GM23338 (cell line): ENCODE measurements around the gene KLHL41. TPM values are rescaled to one million over a fixed set of nuclear protein-coding genes. Genes with fewer than 3 reads are reported as not detected.

Experiments
- ATAC-seq: fragments of 200-7000 bp; cut with Tn5 transposase; 3 replicates; pipeline ENCODE4 v1.9.1; 2020
- DNase-seq: peaks from one replicate; pipeline ENCODE4 v3.0.0-alpha.2; 2015; ENCODE audit warnings: low spot score
- H2AFZ ChIP-seq: fragments of 200-600 bp; sonication (generic); 2 replicates; pipeline ENCODE4 v1.8.0; 2016; ENCODE audit warnings: antibody characterized with exemption, mild to moderate bottlenecking, moderate library complexity
- H3F3A ChIP-seq: fragments of 200-600 bp; sonication (generic); replicated peaks from 2 replicates; pipeline ENCODE4 v1.8.0; 2017; ENCODE audit warnings: antibody characterized with exemption, mixed run types, low read depth
- H3K27ac ChIP-seq: fragments of 200-600 bp; sonication (generic); 2 replicates; pipeline ENCODE4 v1.6.1; 2016; ENCODE audit warnings: low read depth
- H3K27me3 ChIP-seq: fragments of 200-600 bp; sonication (generic); 2 replicates; pipeline ENCODE4 v1.8.0; 2016; ENCODE audit warnings: mild to moderate bottlenecking, mixed run types, moderate library complexity; ENCODE audit not compliant: insufficient read depth
- H3K36me3 ChIP-seq: fragments of 200-600 bp; sonication (generic); 2 replicates; pipeline ENCODE4 v1.8.0; 2016; ENCODE audit warnings: mild to moderate bottlenecking; ENCODE audit not compliant: insufficient read depth
- H3K4me1 ChIP-seq: fragments of 200-600 bp; sonication (generic); 2 replicates; pipeline ENCODE4 v1.8.0; 2016; ENCODE audit warnings: mild to moderate bottlenecking, moderate library complexity; ENCODE audit not compliant: insufficient read depth
- H3K4me2 ChIP-seq: fragments of 200-600 bp; sonication (generic); 2 replicates; pipeline ENCODE4 v1.7.1; 2017; ENCODE audit warnings: mixed run types
- H3K4me3 ChIP-seq: fragments of 200-600 bp; sonication (generic); 2 replicates; pipeline ENCODE4 v1.6.1; 2016; ENCODE audit warnings: mixed run types
- H3K79me2 ChIP-seq: fragments of 200-600 bp; sonication (generic); replicated peaks from 2 replicates; pipeline ENCODE4 v1.8.0; 2017; ENCODE audit warnings: mild to moderate bottlenecking; ENCODE audit not compliant: insufficient read depth
- H3K9me2 ChIP-seq: fragments of 200-600 bp; sonication (generic); 2 replicates; pipeline ENCODE4 v1.8.0; 2017; ENCODE audit not compliant: insufficient read depth
- H4K20me1 ChIP-seq: fragments of 200-600 bp; sonication (generic); replicated peaks from 2 replicates; pipeline ENCODE4 v1.8.0; 2017; ENCODE audit warnings: mild to moderate bottlenecking; ENCODE audit not compliant: insufficient read depth
- H3K27ac Mint-ChIP-seq: 2 replicates; pipeline ENCODE4 v1.8.0; 2020; ENCODE audit warnings: inconsistent platforms, mild to moderate bottlenecking, moderate library complexity, mixed read lengths
- H3K27me3 Mint-ChIP-seq: 3 replicates; pipeline ENCODE4 v1.8.0; 2022; ENCODE audit warnings: low read depth, mild to moderate bottlenecking, moderate library complexity, mixed read lengths, inconsistent platforms; ENCODE audit not compliant: insufficient read depth, poor library complexity
- H3K36me3 Mint-ChIP-seq: 3 replicates; pipeline ENCODE4 v1.8.0; 2021; ENCODE audit warnings: low read depth, mild to moderate bottlenecking, inconsistent platforms, moderate library complexity, mixed read lengths
- H3K4me1 Mint-ChIP-seq: 3 replicates; pipeline ENCODE4 v1.8.0; 2020; ENCODE audit warnings: mild to moderate bottlenecking, inconsistent platforms, mixed read lengths
- H3K4me3 Mint-ChIP-seq: 3 replicates; pipeline ENCODE4 v1.8.0; 2021; ENCODE audit warnings: moderate library complexity, mild to moderate bottlenecking, inconsistent platforms, mixed read lengths
- H3K9me3 Mint-ChIP-seq: 3 replicates; pipeline ENCODE4 v1.8.0; 2020; ENCODE audit warnings: moderate library complexity, mild to moderate bottlenecking, inconsistent platforms, mixed read lengths
- CREB1 ChIP-seq: fragments of 250-450 bp; sonication (Bioruptor Pico); IDR thresholded peaks from 2 replicates; pipeline ENCODE4 v1.5.0; 2020; ENCODE audit warnings: low read depth, mild to moderate bottlenecking, moderate library complexity
- CTCF ChIP-seq, 2 experiments: fragments of 200-600 bp in 1 of 2; sonication (generic) in 1 of 2; conservative IDR thresholded peaks; 2 replicates each; pipeline versions ENCODE4 v1.5.1 to v1.6.1; 2016 to 2017; ENCODE audit warnings: antibody characterized with exemption in 2 of 2, low read depth in 2 of 2, mild to moderate bottlenecking in 2 of 2, moderate library complexity in 1 of 2
- ETS1 ChIP-seq: IDR thresholded peaks from 2 replicates; pipeline ENCODE4 v1.6.1; 2016; ENCODE audit warnings: antibody characterized with exemption
- EZH2 ChIP-seq: fragments of 200-600 bp; sonication (generic); IDR thresholded peaks from one replicate; pipeline ENCODE4 v1.8.0; 2017; ENCODE audit warnings: antibody characterized with exemption, mild to moderate bottlenecking, low read depth; ENCODE audit not compliant: unreplicated experiment
- EZH2phosphoT487 ChIP-seq: fragments of 200-600 bp; sonication (generic); IDR thresholded peaks from one replicate; pipeline ENCODE4 v1.8.1; 2018; ENCODE audit warnings: antibody characterized with exemption; ENCODE audit not compliant: unreplicated experiment
- POLR2AphosphoS5 ChIP-seq: IDR thresholded peaks from 2 replicates; pipeline ENCODE4 v1.6.1; 2016; ENCODE audit warnings: antibody characterized with exemption, low read depth
- REST ChIP-seq: IDR thresholded peaks from one replicate; pipeline ENCODE4 v1.6.1; 2018; ENCODE audit warnings: antibody characterized with exemption; ENCODE audit not compliant: unreplicated experiment
- STAT1 ChIP-seq: IDR thresholded peaks from one replicate; pipeline ENCODE4 v1.6.1; 2016; ENCODE audit warnings: antibody characterized with exemption; ENCODE audit not compliant: unreplicated experiment
- ZNF114 ChIP-seq: fragments of 250-450 bp; sonication (Bioruptor Pico); IDR thresholded peaks from 2 replicates; pipeline ENCODE4 v1.5.0; 2020; ENCODE audit warnings: mild to moderate bottlenecking, moderate library complexity
- ZNF331 ChIP-seq: fragments of 250-450 bp; sonication (Bioruptor Pico); IDR thresholded peaks from 2 replicates; pipeline ENCODE4 v1.5.0; 2020; ENCODE audit warnings: low read depth, mild to moderate bottlenecking, moderate library complexity
- polyA plus RNA-seq: library from polyadenylated mRNA; unstranded; fragments of >200 nt; fragmentation: Nextera tagmentation; extraction: Ambion mirVana; gene quantifications from 2 replicates; pipeline ENCODE4 v1.2.1, GENCODE V29; 2016
- total RNA-seq: library from RNA; depleted of rRNA; stranded (reverse); fragments of >200 nt; shearing (Covaris generic); gene quantifications from 2 replicates; pipeline ENCODE4 v1.2.3, GENCODE V29; 2014

Gene KLHL41
- total and polyA plus RNA-seq, 2 experiments from 2014 or later, result not detected

- TF ChIP-seq REST (no peak), ZNF331 (CRISPR knock-in tag) (no peak), ETS1 (no peak), EZH2phosphoT487 (no peak), POLR2AphosphoS5 (no peak), ZNF114 (no peak), CTCF (conservative IDR thresholded peaks at IDR 0.05; ENCODE audit: low read depth in 2 of 2) (no peak)
These were observed 30.6 kb downstream of the KLHL41 start (continued) for GRCh38 chr2:169540146-169540545.

GRCh38 chr2:169542433-169542832 is 32.9 kb downstream of the KLHL41 start:
- no peak for ATAC-seq
- no peaks in the 10 kb centered on the region for H4K20me1 ChIP-seq
- no peak overlapping the region for H3K4me2 ChIP-seq
- no peaks in the 10 kb centered on the region for H3F3A ChIP-seq
- H2AFZ ChIP-seq, result no peak overlapping the region
- H3K9me3 Mint-ChIP-seq, result no peaks in the 10 kb centered on the region
- H3K36me3 ChIP-seq, result peaks cover 30% of the 10 kb centered on the region; the same call in 1 of the 2 replicates
- peaks cover 32% of the 10 kb centered on the region for H3K36me3 Mint-ChIP-seq
- no peak overlapping the region for H3K27ac Mint-ChIP-seq
- H3K79me2 ChIP-seq, result no peaks in the 10 kb centered on the region
- H3K27ac ChIP-seq, result no peak overlapping the region
- H3K27me3 ChIP-seq, result no peaks in the 10 kb centered on the region
- no peak for DNase-seq
- H3K4me3 Mint-ChIP-seq, result no peak overlapping the region
- H3K4me1 Mint-ChIP-seq, result no peaks in the 10 kb centered on the region
- peaks cover 3% of the 10 kb centered on the region for H3K27me3 Mint-ChIP-seq
- H3K9me2 ChIP-seq, result no peaks in the 10 kb centered on the region
- H3K4me1 ChIP-seq, result no peaks in the 10 kb centered on the region
- H3K4me3 ChIP-seq, result no peak overlapping the region
- TF ChIP-seq POLR2AphosphoS5 (no peak), ZNF331 (CRISPR knock-in tag) (no peak), CREB1 (no peak), EZH2phosphoT487 (no peak), STAT1 (no peak), CTCF (conservative IDR thresholded peaks at IDR 0.05; ENCODE audit: low read depth in 2 of 2) (no peak), EZH2 (no peak), ZNF114 (no peak)
